ENCODE results near the gene SEMA3C. TPM values are rescaled to one million over a fixed set of nuclear protein-coding genes. Genes with fewer than 3 reads are reported as not detected.

Gene SEMA3C
- total and polyA plus RNA-seq, 2 donors (not counting 1 experiment from before 2014, with no cell fraction given) = 310 to 322 TPM

GRCh38 chr7:80895056-80895455 is 23.8 kb downstream of the SEMA3C start:
- Histone ChIP-seq H3K4me3 (replicated peaks in 1 of 4; ENCODE audit: control extremely low read depth in 1 of 4, insufficient read depth in 1 of 4, low read depth in 3 of 4, low read length in 4 of 4) (no peak overlapping the region), H3K4me1 (ENCODE audit: control insufficient read depth, extremely low read depth, insufficient read depth, low read length) (peaks cover 8% of the 10 kb centered on the region), H4K20me1 (ENCODE audit: control insufficient read depth, extremely low read depth, insufficient read depth, low read length) (no peaks in the 10 kb centered on the region), H3K79me2 (ENCODE audit: control insufficient read depth, insufficient read depth, low read length) (peaks cover 66% of the 10 kb centered on the region), H3K27ac (ENCODE audit: insufficient read depth, low read length) (no peak overlapping the region), H3K9ac (ENCODE audit: insufficient read depth, low read length) (no peak overlapping the region), H2AFZ (ENCODE audit: low read length) (no peak overlapping the region), H3K9me3 (ENCODE audit: control insufficient read depth, insufficient read depth, low read depth, low read length) (no peaks in the 10 kb centered on the region), H3K27me3 (ENCODE audit: control insufficient read depth, insufficient read depth, low read length) (no peaks in the 10 kb centered on the region), H3K36me3 (ENCODE audit: control insufficient read depth, insufficient read depth, low read length) (peaks cover 3% of the 10 kb centered on the region), H3K4me2 (ENCODE audit: extremely low read depth, insufficient read depth, low read length) (no peak overlapping the region)
- TF ChIP-seq EZH2 (IDR thresholded peaks at IDR 0.05; ENCODE audit: low read length, missing control alignments) (no peak), CTCF (conservative IDR thresholded peaks at IDR 0.05 in 1 of 2, IDR thresholded peaks at IDR 0.05 in 1 of 2; ENCODE audit: low read depth in 1 of 2, low read length in 2 of 2) (no peak)
- peak in 1 of 2 donors; percentile 82 for DNase-seq (ENCODE audit: low read depth in 2 of 2)

- H3K36me3 ChIP-seq (ENCODE audit: control insufficient read depth, insufficient read depth, low read length) = peaks cover 3% of the 10 kb centered on the region
- H3K4me1 ChIP-seq (ENCODE audit: control insufficient read depth, extremely low read depth, insufficient read depth, low read length) = peaks cover 8% of the 10 kb centered on the region
- no peaks in the 10 kb centered on the region for H3K27me3 ChIP-seq (ENCODE audit: control insufficient read depth, insufficient read depth, low read length)
- H3K79me2 ChIP-seq (ENCODE audit: control insufficient read depth, insufficient read depth, low read length) = peaks cover 54% of the 10 kb centered on the region
- H3K9ac ChIP-seq (ENCODE audit: insufficient read depth, low read length) = no peak overlapping the region
- peak overlapping the region; percentile 24 for H3K27ac ChIP-seq (ENCODE audit: insufficient read depth, low read length)
- TF ChIP-seq EZH2 (IDR thresholded peaks at IDR 0.05; ENCODE audit: low read length, missing control alignments) = no peak
- no peaks in the 10 kb centered on the region for H3K9me3 ChIP-seq (ENCODE audit: control insufficient read depth, insufficient read depth, low read depth, low read length)
- no peak overlapping the region for H3K4me3 ChIP-seq (replicated peaks in 1 of 4; ENCODE audit: control extremely low read depth in 1 of 4, insufficient read depth in 1 of 4, low read depth in 3 of 4, low read length in 4 of 4)
- no peak for DNase-seq (ENCODE audit: low read depth in 2 of 2)
- H3K4me2 ChIP-seq (ENCODE audit: extremely low read depth, insufficient read depth, low read length) = peak overlapping the region; percentile 90
- no peak overlapping the region for H2AFZ ChIP-seq (ENCODE audit: low read length)
- no peaks in the 10 kb centered on the region for H4K20me1 ChIP-seq (ENCODE audit: control insufficient read depth, extremely low read depth, insufficient read depth, low read length)
Measured at GRCh38 chr7:80891259-80891544, 27.6 kb downstream of the SEMA3C start.

- Histone ChIP-seq H3K79me2 (ENCODE audit: control insufficient read depth, insufficient read depth, low read length) (peaks cover 54% of the 10 kb centered on the region), H3K4me2 (ENCODE audit: extremely low read depth, insufficient read depth, low read length) (peak overlapping the region; percentile 90), H2AFZ (ENCODE audit: low read length) (no peak overlapping the region), H3K4me3 (replicated peaks in 1 of 4; ENCODE audit: control extremely low read depth in 1 of 4, insufficient read depth in 1 of 4, low read depth in 3 of 4, low read length in 4 of 4) (peak overlapping the region in 1 of 4 experiments; percentile 9), H3K9ac (ENCODE audit: insufficient read depth, low read length) (no peak overlapping the region), H3K9me3 (ENCODE audit: control insufficient read depth, insufficient read depth, low read depth, low read length) (no peaks in the 10 kb centered on the region), H3K36me3 (ENCODE audit: control insufficient read depth, insufficient read depth, low read length) (peaks cover 4% of the 10 kb centered on the region), H3K27ac (ENCODE audit: insufficient read depth, low read length) (peak overlapping the region; percentile 24), H4K20me1 (ENCODE audit: control insufficient read depth, extremely low read depth, insufficient read depth, low read length) (no peaks in the 10 kb centered on the region), H3K4me1 (ENCODE audit: control insufficient read depth, extremely low read depth, insufficient read depth, low read length) (peaks cover 9% of the 10 kb centered on the region), H3K27me3 (ENCODE audit: control insufficient read depth, insufficient read depth, low read length) (no peaks in the 10 kb centered on the region)
- DNase-seq (ENCODE audit: low read depth in 2 of 2) = peak; percentile 35 to 75
- no peak for TF ChIP-seq EZH2 (IDR thresholded peaks at IDR 0.05; ENCODE audit: low read length, missing control alignments)
- no peak for TF ChIP-seq CTCF (conservative IDR thresholded peaks at IDR 0.05 in 1 of 2, IDR thresholded peaks at IDR 0.05 in 1 of 2; ENCODE audit: low read depth in 1 of 2, low read length in 2 of 2)
Measured at GRCh38 chr7:80890426-80891258, 28.2 kb downstream of the SEMA3C start.
